NOMO-1 treated with DMSO at 0.1 percent for 48 hours (cell line): ENCODE measurements around the gene PET100.
"Not testable (repeated sequence)": the region's sequence is repeated elsewhere in the genome, so short reads cannot be mapped to it uniquely, and the experiment has no call there.

Experiments
- DNase-seq: peaks from one replicate; lab custom pipeline; 2025; ENCODE audit not compliant: unreplicated experiment; lab: John Stamatoyannopoulos, UW

PET100 gene

GRCh38 chr19:7632340-7633203 is 3.0 kb downstream of the PET100 start:
- no peak for DNase-seq

DNA sequence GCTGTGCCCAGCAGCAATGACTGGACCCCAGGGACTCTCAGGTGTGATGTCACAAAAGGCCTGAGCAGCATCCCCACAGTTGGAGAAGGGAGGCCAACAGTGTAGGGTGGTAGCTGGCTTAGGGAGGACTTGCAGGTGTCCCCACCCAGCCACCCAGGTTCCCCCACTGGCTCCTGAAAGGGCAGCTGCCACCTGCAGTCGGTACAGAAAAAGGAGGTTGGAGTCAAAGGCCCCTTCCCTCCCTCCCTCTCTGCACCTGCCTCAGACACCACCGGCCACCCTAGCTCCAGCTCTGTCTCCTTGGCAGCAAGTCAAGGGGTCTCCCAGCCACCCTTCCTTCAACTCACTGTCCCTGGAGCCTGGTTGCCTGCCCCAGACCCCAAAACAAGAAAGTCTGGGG is 4.1 kb downstream of the PET100 start, which contains the start of gene PCP2:
Gene PCP2 (minus strand): TSS at position 22 of the 400 bp plus-strand sequence. CDS start 262 bp downstream, outside the sequence.
- no peak for DNase-seq

GRCh38 chr19:7635670-7636069 is 6.1 kb downstream of the PET100 start:
- DNase-seq: no peak

DNA sequence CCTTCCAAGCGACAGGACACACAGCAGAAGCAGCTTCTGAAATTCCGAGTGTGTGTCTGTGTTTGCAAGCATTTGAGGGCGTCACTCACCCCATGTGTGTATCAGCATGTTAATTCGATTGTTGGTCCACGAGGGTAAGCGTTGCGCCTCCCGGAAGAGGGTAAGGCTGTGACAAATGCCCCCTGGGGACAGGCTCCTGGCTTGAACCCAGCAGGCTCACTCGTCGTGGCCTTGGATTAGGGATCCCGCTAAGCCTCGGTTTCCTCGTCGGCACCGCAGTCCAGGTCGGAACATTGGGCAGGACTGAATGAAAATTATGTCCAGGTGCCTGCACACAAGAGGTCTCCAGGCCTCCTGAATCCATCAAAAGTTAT is 6.7 kb downstream of the PET100 start:
- DNase-seq: peak; percentile 30

DNA sequence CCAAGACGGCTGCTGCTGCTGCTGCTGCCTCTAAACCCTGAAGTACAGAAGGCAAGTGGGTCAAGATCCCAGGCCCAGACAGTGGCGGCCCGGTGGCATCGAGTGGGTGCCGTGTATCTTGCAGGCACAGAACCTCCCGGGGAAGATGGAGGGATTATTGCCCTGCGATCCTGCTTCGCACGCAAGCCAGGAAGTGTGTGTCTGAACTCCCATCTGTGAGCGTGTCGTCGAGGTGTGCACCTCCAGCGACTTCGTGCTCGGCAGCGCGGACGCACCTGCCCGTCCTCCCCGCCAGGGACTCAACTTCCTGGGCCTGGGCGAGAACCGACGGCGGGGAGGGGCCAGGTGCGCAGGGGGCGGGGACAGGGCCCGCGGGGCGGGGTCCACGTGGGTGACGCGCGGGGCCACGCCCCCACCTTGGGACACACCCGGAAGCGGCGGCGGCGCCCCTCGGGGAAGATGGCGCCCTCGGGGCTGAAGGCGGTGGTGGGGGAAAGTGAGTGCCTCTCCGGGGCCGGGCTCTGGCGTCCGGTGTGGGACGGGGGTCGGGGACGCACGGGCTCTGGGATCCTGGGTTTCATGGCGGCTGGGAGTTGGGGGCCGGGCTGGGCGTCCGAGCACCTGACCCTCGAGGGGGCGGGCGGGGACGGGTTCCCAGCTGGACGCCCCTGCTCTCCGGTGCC is 7.2 kb downstream of the PET100 start, which contains the start of gene STXBP2:
Gene STXBP2 (plus strand): TSS at position 420 of the 683 bp plus-strand sequence. CDS start 40 bp downstream, at position 460.
- peak; percentile 52 for DNase-seq

GRCh38 chr19:7637374-7638256 is 8.0 kb downstream of the PET100 start:
- DNase-seq: peak; percentile 35

- DNase-seq: no peak
These were observed 9.3 kb downstream of the PET100 start for GRCh38 chr19:7638802-7639465.

DNA sequence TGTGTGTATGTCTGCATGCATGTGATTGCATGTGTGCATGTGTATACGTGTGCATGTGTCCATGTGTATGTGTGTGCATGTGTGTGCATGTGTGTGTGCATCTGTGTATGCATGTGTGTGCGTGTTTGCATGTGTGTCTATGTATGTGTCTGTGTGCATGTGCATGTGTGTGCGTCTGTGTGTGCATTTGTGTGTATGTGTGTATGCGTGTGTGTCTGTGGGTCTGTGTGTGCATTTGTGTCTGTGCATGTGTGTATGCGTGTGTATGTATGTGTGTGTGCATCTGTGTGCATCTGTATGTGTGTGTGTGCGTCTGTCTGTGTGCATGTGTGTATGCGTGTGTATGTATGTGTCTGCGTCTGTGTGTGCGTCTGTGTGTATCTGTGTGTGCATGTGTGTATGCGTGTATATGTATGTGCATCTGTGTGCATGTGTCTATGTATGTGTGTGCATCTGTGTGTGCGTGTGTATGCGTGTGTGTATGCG is 10.3 kb downstream of the PET100 start:
- no peak for DNase-seq

GRCh38 chr19:7640803-7641202 is 11.2 kb downstream of the PET100 start:
- DNase-seq: no peak

DNA sequence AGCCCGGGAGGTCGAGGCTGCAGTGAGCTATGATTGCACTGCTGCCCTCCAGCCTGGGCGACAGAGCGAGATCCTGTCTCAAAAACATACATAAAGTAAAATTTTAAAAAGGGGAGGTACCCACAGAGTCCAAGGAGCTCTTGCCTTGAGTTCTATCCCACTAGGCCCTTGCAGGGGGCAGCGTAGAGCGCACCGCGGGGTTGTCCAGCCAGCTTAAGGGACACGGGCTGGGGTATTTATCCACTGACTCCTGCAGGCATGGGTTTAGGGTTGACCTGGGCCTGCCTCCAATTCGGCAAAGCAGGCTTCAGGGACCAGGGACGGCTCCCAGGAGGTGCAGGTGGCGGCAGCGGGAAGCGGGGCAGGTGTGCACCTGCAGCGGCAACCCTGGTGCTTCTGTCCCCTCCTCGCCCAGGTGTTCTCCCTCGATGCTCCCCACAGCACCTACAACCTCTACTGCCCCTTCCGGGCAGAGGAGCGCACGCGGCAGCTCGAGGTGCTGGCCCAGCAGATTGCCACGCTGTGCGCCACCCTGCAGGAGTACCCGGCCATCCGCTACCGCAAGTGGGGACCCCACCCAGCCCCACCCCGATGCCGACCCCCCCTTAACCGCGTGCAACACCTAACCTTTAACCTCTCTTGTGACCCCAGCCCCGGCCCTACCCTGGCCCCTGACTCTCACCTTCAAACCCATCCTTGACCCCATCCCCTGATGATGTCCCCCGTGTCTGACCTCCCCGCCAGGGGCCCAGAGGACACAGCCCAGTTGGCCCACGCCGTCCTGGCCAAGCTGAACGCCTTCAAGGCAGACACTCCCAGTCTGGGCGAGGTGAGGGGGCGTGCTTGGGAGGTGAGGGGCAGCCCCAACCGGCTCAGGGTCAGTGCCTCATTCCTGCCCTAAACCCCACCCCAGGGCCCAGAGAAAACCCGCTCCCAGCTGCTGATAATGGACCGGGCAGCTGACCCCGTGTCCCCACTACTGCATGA is 12.0 kb downstream of the PET100 start:
- no peak for DNase-seq

DNA sequence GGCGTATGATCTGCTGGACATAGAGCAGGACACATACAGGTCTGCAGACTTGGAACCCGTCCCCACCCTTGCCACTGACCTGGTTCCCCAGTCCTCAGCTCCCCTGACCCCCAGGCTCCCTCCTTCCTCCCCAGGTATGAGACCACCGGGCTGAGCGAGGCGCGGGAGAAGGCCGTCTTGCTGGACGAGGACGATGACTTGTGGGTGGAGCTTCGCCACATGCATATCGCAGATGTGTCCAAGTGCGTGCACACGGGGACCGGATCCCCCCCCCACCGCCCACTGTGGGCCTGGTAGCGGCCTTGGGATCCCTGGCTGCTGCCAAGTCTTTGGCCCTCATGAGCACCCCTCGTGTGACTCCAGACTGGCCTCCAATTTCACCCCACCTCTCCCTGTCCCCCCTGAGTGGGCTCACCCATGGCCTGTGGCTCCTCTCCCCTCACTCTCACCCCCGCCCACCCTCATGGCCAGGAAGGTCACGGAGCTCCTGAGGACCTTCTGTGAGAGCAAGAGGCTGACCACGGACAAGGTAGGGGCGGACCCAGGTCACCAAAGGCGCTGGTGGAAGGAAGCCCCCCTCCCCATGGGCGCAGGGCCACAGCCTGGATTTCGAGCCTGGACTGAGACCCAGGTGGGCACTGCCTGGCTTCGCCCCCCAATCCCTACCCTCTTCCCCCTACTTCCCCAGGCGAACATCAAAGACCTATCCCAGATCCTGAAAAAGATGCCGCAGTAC is 12.9 kb downstream of the PET100 start:
- DNase-seq: no peak

DNA sequence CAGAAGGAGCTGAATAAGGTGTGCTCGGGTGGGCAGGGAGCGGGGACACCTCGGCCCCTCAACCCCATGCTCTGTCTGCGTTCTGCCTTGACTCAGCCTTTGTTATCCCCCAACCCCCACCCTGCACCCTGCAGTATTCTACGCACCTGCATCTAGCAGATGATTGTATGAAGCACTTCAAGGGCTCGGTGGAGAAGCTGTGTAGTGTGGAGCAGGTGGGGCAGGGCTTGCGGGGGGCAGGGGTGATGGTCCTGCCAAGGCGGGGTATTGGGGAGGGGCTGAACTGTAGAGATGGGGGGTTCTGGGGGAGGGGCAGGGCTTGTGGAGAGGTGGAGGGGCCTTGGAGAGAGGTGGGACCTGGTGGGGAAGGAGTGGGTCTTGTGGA is 13.4 kb downstream of the PET100 start:
- no peak for DNase-seq

DNA sequence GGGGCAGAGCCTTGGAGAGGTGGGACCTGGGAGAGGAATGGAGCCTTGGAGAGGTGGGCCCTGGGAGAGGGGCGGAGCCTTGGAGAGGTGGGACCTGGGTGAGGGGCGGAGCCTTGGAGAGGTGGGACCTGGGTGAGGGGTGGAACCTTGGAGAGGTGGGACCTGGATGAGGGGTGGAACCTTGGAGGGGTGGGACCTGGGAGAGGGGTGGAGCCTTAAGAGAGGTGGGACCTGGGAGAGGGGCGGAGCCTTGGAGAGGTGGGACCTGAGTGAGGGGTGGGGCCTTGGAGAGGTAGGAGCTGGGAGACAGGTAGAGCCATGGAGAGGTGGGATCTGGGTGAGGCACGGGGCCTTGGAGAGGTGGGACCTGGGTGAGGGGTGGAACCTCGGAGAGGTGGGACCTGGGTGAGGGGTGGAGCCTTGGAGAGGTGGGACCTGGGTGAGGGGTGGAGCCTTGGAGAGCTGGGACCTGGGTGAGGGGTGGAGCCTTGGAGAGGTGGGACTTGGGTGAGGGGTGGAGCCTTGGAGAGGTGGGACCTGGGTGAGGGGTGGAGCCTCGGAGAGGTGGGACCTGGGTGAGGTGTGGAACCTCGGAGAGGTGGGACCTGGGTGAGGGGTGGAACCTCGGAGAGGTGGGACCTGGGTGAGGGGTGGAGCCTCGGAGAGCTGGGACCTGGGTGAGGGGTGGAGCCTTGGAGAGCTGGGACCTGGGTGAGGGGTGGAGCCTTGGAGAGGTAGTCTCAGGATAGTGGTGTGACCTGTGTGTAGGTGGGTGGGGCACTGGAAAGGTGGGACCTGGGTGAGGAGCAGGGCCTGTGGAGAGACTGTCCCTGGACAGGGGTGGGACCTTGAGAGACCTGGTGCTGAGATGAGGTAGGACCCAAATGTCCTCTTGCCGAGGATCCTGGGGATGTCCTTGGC is 14.3 kb downstream of the PET100 start:
- not testable (repeated sequence) for DNase-seq

DNA sequence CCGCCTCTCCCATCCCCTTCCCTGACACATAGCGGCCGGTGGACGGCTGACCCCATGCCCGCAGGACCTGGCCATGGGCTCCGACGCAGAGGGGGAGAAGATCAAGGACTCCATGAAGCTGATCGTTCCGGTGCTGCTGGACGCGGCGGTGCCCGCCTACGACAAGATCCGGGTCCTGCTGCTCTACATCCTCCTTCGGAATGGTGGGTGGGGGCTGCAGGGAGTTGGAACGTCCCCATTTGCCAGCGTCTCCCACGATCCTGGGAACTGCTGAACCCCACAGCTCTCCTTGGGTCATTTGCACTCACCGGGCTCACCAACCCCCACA is 14.9 kb downstream of the PET100 start:
- DNase-seq: no peak

DNA sequence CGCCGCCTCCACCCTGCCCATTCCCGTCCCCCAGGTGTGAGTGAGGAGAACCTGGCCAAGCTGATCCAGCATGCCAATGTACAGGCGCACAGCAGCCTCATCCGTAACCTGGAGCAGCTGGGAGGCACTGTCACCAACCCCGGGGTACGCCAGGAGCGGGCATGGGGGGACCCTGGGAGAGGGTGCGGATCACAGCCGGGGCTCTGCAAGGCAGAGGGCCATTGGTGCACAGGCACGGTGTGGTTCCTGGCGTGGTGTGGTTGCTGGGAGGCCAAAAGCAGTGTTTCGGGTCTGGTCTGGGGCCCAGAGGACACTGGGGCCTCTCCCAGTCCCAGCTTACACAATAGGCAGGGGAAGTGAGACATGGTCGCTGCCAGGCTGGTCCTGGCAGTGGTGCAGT is 15.6 kb downstream of the PET100 start:
- peak; percentile 81 for DNase-seq

- peak; percentile 72 for DNase-seq
These were observed 16.2 kb downstream of the PET100 start for GRCh38 chr19:7645656-7646425.

DNA sequence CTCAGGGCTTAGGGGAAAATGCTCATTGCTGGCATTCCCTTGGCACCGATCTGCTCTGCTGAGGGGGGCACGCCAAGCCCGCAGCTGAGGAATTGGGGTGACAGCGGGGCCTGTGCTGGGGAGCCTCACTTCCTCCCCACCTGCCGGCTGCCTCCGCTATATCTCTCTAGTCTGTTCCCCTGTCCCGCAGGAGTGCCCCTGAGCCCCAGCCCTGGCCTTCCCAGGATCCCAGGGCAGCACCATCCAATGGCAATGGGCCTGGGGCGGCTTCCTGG is 16.8 kb downstream of the PET100 start:
- DNase-seq: no peak
